ENCODE data around the gene LMF1.

LMF1 gene

GRCh38 chr16:982145-983043 lies 11.6 kb upstream of the LMF1 start:
- no peak for TF ChIP-seq CTCF (IDR thresholded peaks at IDR 0.05; ENCODE audit: low read depth, low read length)
- no peaks in the 10 kb centered on the region for H3K9me3 ChIP-seq (ENCODE audit: severe bottlenecking)
- peak; percentile 34 for DNase-seq
- peak overlapping the region; percentile 39 for H3K4me3 ChIP-seq (ENCODE audit: low read depth, low read length)
- H3K36me3 ChIP-seq, result no peaks in the 10 kb centered on the region
- H3K27ac ChIP-seq, result no peak overlapping the region
- peaks cover 13% of the 10 kb centered on the region for H3K27me3 ChIP-seq (ENCODE audit: insufficient read depth, low read depth, severe bottlenecking)

- Histone ChIP-seq H3K27me3 (ENCODE audit: insufficient read depth, low read depth, severe bottlenecking) (peaks cover 13% of the 10 kb centered on the region), H3K9me3 (ENCODE audit: severe bottlenecking) (no peaks in the 10 kb centered on the region), H3K27ac (no peak within 1 kb of the TSS), H3K36me3 (no peaks in the 10 kb centered on the region), H3K4me3 (ENCODE audit: low read depth, low read length) (peak within 1 kb of the TSS; percentile 66)
- DNase-seq, result no peak
- no peak for TF ChIP-seq CTCF (IDR thresholded peaks at IDR 0.05; ENCODE audit: low read depth, low read length)
These were observed 10.9 kb upstream of the LMF1 start, which contains the start of gene SOX8 for GRCh38 chr16:981695-982144. Gene SOX8, plus strand, starts transcription at chr16:981770. Its CDS starts 153 bp downstream, at chr16:981923.

- DNase-seq, result no peak
These were observed 9.7 kb upstream of the LMF1 start for GRCh38 chr16:980595-980854.

GRCh38 chr16:979859-980594 lies 9.2 kb upstream of the LMF1 start:
- Histone ChIP-seq H3K36me3 (no peaks in the 10 kb centered on the region), H3K27me3 (ENCODE audit: insufficient read depth, low read depth, severe bottlenecking) (peaks cover 13% of the 10 kb centered on the region), H3K9me3 (ENCODE audit: severe bottlenecking) (no peaks in the 10 kb centered on the region), H3K27ac (no peak overlapping the region), H3K4me3 (ENCODE audit: low read depth, low read length) (peak overlapping the region; percentile 66)
- no peak for TF ChIP-seq CTCF (IDR thresholded peaks at IDR 0.05; ENCODE audit: low read depth, low read length)
- no peak for DNase-seq

More at GRCh38 chr16:980595-980854, 9.7 kb upstream of the LMF1 start:
- Histone ChIP-seq H3K36me3 (no peaks in the 10 kb centered on the region), H3K27me3 (ENCODE audit: insufficient read depth, low read depth, severe bottlenecking) (peaks cover 13% of the 10 kb centered on the region), H3K9me3 (ENCODE audit: severe bottlenecking) (no peaks in the 10 kb centered on the region), H3K4me3 (ENCODE audit: low read depth, low read length) (peak overlapping the region; percentile 66), H3K27ac (no peak overlapping the region)
- no peak for TF ChIP-seq CTCF (IDR thresholded peaks at IDR 0.05; ENCODE audit: low read depth, low read length)

- Histone ChIP-seq H3K9me3 (ENCODE audit: severe bottlenecking) (no peaks in the 10 kb centered on the region), H3K27ac (no peak overlapping the region), H3K36me3 (no peaks in the 10 kb centered on the region), H3K4me3 (ENCODE audit: low read depth, low read length) (no peak overlapping the region), H3K27me3 (ENCODE audit: insufficient read depth, low read depth, severe bottlenecking) (peaks cover 13% of the 10 kb centered on the region)
- no peak for DNase-seq
- TF ChIP-seq CTCF (IDR thresholded peaks at IDR 0.05; ENCODE audit: low read depth, low read length), result no peak
These were observed 8.4 kb upstream of the LMF1 start for GRCh38 chr16:979147-979546.
